Activated T-cell treated with anti-CD3 and anti-CD28 coated beads, Interleukin-2, amount 50 U/mL, for 24 hours (primary cell): ENCODE data around the gene ARG2.
A peak's percentile ranks its signal among the peaks of the same experiment; 100 is the strongest.

Experiments
- DNase-seq: peaks from one replicate; pipeline ENCODE4 v3.0.0-alpha.2; 2020
- H3K27ac Mint-ChIP-seq: 2 replicates; pipeline ENCODE4 v1.8.0; 2020; ENCODE audit warnings: mild to moderate bottlenecking, mixed read lengths
- H3K27me3 Mint-ChIP-seq: 2 replicates; pipeline ENCODE4 v1.8.0; 2020; ENCODE audit warnings: mixed read lengths
- H3K36me3 Mint-ChIP-seq: 2 replicates; pipeline ENCODE4 v1.8.0; 2020; ENCODE audit warnings: low read depth, mixed read lengths
- H3K4me1 Mint-ChIP-seq: 2 replicates; pipeline ENCODE4 v1.8.0; 2020; ENCODE audit warnings: low read depth, mixed read lengths
- H3K4me3 Mint-ChIP-seq: 2 replicates; pipeline ENCODE4 v1.8.0; 2020; ENCODE audit warnings: mild to moderate bottlenecking, moderate library complexity, mixed read lengths
- H3K9me3 Mint-ChIP-seq: 2 replicates; pipeline ENCODE4 v1.8.0; 2020; ENCODE audit warnings: mixed read lengths

The ARG2 gene

GRCh38 chr14:67638642-67639041 lies 18.9 kb downstream of the ARG2 start:
- Mint-ChIP-seq H3K27ac (no peak overlapping the region), H3K4me3 (no peak overlapping the region), H3K36me3 (peaks cover 5% of the 10 kb centered on the region), H3K4me1 (peaks cover 15% of the 10 kb centered on the region), H3K27me3 (no peaks in the 10 kb centered on the region), H3K9me3 (no peaks in the 10 kb centered on the region)
- no peak for DNase-seq

GRCh38 chr14:67641480-67641879 lies 21.8 kb downstream of the ARG2 start:
- H3K27ac Mint-ChIP-seq, result no peak overlapping the region
- H3K27me3 Mint-ChIP-seq, result no peaks in the 10 kb centered on the region
- no peak overlapping the region for H3K4me3 Mint-ChIP-seq
- no peak for DNase-seq
- H3K4me1 Mint-ChIP-seq, result peaks cover 18% of the 10 kb centered on the region
- peaks cover 23% of the 10 kb centered on the region for H3K36me3 Mint-ChIP-seq
- H3K9me3 Mint-ChIP-seq, result no peaks in the 10 kb centered on the region

DNA sequence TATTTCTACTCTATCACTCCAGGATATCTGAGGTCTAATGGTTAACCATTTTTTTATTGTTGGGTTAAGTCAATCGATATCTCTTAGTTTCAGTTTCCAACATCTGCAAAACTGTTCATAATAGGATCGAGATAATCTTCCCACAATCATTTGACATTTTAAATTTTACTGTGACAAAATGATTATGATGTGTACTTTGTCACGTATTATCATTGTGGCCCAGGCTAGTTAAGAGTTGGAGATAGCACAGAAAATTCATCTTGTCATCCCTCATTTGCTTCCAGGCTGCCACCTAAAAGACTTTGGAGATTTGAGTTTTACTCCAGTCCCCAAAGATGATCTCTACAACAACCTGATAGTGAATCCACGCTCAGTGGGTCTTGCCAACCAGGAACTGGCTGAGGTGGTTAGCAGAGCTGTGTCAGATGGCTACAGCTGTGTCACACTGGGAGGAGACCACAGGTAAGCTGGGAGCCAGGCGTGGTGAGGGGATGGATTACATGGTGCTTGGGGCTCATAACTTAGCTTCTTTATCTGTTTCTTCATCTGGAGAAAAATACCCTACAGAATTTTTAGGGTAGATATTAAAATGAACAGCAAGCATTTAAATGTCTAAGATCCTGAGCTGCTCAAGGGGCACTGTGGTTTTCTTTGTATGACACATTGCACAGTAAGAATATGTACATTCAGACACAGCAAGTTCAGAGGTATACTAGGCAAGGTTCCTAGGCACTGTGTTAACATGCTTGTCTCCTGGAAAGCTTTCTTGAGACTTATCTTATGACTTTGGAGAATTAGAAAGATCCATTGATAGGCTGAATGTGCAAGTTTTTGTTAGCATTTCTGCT lies 22.4 kb downstream of the ARG2 start:
- DNase-seq, result no peak
- Mint-ChIP-seq H3K36me3 (peaks cover 30% of the 10 kb centered on the region), H3K4me1 (peaks cover 18% of the 10 kb centered on the region), H3K27ac (peak overlapping the region; percentile 80), H3K4me3 (no peak overlapping the region), H3K9me3 (no peaks in the 10 kb centered on the region), H3K27me3 (no peaks in the 10 kb centered on the region)

GRCh38 chr14:67643713-67644112 lies 24.0 kb downstream of the ARG2 start:
- Mint-ChIP-seq H3K27me3 (no peaks in the 10 kb centered on the region), H3K27ac (no peak overlapping the region), H3K9me3 (no peaks in the 10 kb centered on the region), H3K36me3 (peaks cover 44% of the 10 kb centered on the region), H3K4me3 (no peak overlapping the region), H3K4me1 (peaks cover 18% of the 10 kb centered on the region)
- no peak for DNase-seq

DNA sequence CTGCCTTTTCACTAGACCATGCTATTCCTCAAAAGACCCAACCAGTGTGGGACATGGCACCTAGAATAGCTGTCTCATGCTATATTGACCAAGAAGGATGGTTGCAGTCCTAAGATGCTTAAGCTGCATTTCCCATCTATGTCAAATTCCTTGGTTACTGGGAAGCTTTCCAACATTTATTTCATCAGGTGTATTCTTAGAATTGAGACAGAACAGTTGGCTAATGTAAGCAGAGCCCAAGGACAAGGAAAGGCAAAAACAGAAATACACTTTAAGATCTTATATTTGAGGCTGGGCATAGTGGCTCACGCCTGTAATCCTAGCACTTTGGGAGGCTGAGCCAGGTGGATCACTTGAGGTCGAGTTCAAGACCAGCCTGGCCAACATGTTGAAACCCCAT lies 24.7 kb downstream of the ARG2 start:
- Mint-ChIP-seq H3K36me3 (peaks cover 51% of the 10 kb centered on the region), H3K27ac (peak overlapping the region; percentile 3), H3K4me3 (no peak overlapping the region), H3K9me3 (no peaks in the 10 kb centered on the region), H3K27me3 (no peaks in the 10 kb centered on the region), H3K4me1 (peaks cover 18% of the 10 kb centered on the region)
- no peak for DNase-seq

DNA sequence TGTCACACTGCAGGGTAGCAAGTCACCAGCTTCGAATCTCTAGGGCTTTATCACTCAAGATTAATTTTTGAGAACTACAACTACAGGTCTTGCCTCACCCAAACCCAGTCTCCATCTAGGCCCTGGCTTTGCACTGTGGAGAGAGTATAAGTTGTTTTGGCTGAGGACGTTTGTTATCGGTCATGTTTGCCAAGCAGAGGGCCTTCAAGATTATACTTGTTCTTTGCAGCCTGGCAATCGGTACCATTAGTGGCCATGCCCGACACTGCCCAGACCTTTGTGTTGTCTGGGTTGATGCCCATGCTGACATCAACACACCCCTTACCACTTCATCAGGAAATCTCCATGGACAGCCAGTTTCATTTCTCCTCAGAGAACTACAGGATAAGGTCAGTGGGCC lies 25.7 kb downstream of the ARG2 start:
- no peak for DNase-seq
- H3K4me1 Mint-ChIP-seq, result peaks cover 18% of the 10 kb centered on the region
- no peaks in the 10 kb centered on the region for H3K27me3 Mint-ChIP-seq
- H3K9me3 Mint-ChIP-seq, result no peaks in the 10 kb centered on the region
- no peak overlapping the region for H3K4me3 Mint-ChIP-seq
- no peak overlapping the region for H3K27ac Mint-ChIP-seq
- H3K36me3 Mint-ChIP-seq, result peaks cover 61% of the 10 kb centered on the region

- no peak overlapping the region for H3K4me3 Mint-ChIP-seq
- DNase-seq, result no peak
- no peaks in the 10 kb centered on the region for H3K27me3 Mint-ChIP-seq
- H3K36me3 Mint-ChIP-seq, result peaks cover 68% of the 10 kb centered on the region
- H3K4me1 Mint-ChIP-seq, result peaks cover 18% of the 10 kb centered on the region
- H3K9me3 Mint-ChIP-seq, result no peaks in the 10 kb centered on the region
- H3K27ac Mint-ChIP-seq, result no peak overlapping the region
Observed at GRCh38 chr14:67646131-67646530, 26.4 kb downstream of the ARG2 start.

DNA sequence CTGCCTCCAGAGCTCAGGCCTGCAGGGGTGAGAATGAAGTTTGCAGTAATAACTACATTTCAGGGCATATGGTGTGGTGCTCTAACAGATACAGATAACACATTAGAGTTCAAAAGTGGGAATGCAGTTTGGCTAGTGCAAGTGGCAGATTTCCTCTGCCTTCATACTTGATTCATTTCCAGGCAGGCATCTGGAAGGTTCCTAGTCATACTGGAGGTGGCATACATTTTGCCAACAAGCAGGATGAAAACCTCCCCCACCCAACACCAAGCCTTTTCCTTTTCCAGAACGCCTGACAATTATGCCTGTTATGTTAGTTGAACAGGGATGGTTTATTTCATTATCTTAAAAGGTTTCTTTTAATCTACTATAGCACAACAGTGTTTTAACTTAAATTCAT lies 30.4 kb downstream of the ARG2 start:
- Mint-ChIP-seq H3K27me3 (no peaks in the 10 kb centered on the region), H3K4me1 (no peaks in the 10 kb centered on the region), H3K27ac (no peak overlapping the region), H3K9me3 (no peaks in the 10 kb centered on the region), H3K36me3 (peaks cover 93% of the 10 kb centered on the region), H3K4me3 (no peak overlapping the region)
- no peak for DNase-seq

GRCh38 chr14:67650694-67651093 lies 31.0 kb downstream of the ARG2 start:
- H3K9me3 Mint-ChIP-seq, result no peaks in the 10 kb centered on the region
- H3K4me3 Mint-ChIP-seq, result no peak overlapping the region
- H3K36me3 Mint-ChIP-seq, result peaks cover 94% of the 10 kb centered on the region
- H3K27ac Mint-ChIP-seq, result peak overlapping the region; percentile 47
- H3K27me3 Mint-ChIP-seq, result no peaks in the 10 kb centered on the region
- DNase-seq, result no peak
- no peaks in the 10 kb centered on the region for H3K4me1 Mint-ChIP-seq

- no peaks in the 10 kb centered on the region for H3K27me3 Mint-ChIP-seq
- H3K4me1 Mint-ChIP-seq, result peaks cover under 1% of the 10 kb centered on the region
- no peak overlapping the region for H3K27ac Mint-ChIP-seq
- no peaks in the 10 kb centered on the region for H3K9me3 Mint-ChIP-seq
- no peak overlapping the region for H3K4me3 Mint-ChIP-seq
- no peak for DNase-seq
- H3K36me3 Mint-ChIP-seq, result peaks cover 93% of the 10 kb centered on the region
Observed at GRCh38 chr14:67652189-67652588, 32.5 kb downstream of the ARG2 start.

- H3K4me3 Mint-ChIP-seq, result no peak overlapping the region
- H3K4me1 Mint-ChIP-seq, result peaks cover 3% of the 10 kb centered on the region
- peak overlapping the region; percentile 50 for H3K27ac Mint-ChIP-seq
- DNase-seq, result no peak
- no peaks in the 10 kb centered on the region for H3K9me3 Mint-ChIP-seq
- no peaks in the 10 kb centered on the region for H3K27me3 Mint-ChIP-seq
- H3K36me3 Mint-ChIP-seq, result peaks cover 94% of the 10 kb centered on the region
Observed at GRCh38 chr14:67653651-67654280, 34.0 kb downstream of the ARG2 start.

GRCh38 chr14:67663633-67664032 lies 43.9 kb downstream of the ARG2 start:
- Mint-ChIP-seq H3K36me3 (peaks cover 44% of the 10 kb centered on the region), H3K27me3 (no peaks in the 10 kb centered on the region), H3K4me1 (peaks cover 38% of the 10 kb centered on the region), H3K27ac (no peak overlapping the region), H3K4me3 (no peak overlapping the region), H3K9me3 (no peaks in the 10 kb centered on the region)
- DNase-seq, result no peak

- Mint-ChIP-seq H3K27ac (peak overlapping the region; percentile 67), H3K27me3 (no peaks in the 10 kb centered on the region), H3K4me3 (no peak overlapping the region), H3K4me1 (peaks cover 53% of the 10 kb centered on the region), H3K9me3 (no peaks in the 10 kb centered on the region), H3K36me3 (peaks cover 26% of the 10 kb centered on the region)
- no peak for DNase-seq
Observed at GRCh38 chr14:67665868-67666267, 46.1 kb downstream of the ARG2 start.

DNA sequence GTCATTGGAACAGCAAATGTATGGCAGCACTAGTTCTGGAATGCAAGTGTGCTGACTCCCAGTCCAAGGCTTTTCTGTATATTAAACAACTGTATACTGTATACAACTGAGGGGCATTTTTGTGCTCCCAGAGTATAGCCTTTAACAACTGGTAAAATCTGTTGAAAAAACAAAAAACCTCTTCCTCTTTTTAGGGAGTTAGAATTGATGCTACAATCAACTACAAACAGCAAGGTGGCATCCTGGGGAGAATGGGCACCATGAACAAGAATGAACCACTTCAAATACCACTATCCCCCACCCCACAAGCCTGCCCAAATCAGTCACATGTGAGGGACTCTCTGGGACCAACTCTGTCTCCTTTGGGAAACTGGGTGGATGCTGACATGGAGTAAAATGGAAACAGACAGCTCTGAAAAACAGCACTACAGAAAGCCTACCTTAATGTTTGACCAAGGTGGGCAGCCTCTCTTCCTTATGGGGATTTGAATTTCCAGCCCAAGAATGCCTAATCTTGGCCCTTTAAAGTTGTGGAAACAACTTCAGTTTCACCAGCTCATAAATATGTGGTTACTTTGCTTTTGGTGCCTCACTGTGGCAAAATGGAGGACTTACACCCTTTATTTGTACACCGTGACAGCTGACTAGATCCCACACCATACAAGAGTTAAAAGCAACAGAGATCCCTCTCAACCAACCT lies 47.2 kb downstream of the ARG2 start:
- peaks cover 61% of the 10 kb centered on the region for H3K4me1 Mint-ChIP-seq
- peaks cover 21% of the 10 kb centered on the region for H3K36me3 Mint-ChIP-seq
- H3K4me3 Mint-ChIP-seq, result no peak overlapping the region
- H3K27me3 Mint-ChIP-seq, result no peaks in the 10 kb centered on the region
- no peaks in the 10 kb centered on the region for H3K9me3 Mint-ChIP-seq
- DNase-seq, result no peak
- peak overlapping the region; percentile 48 for H3K27ac Mint-ChIP-seq

DNA sequence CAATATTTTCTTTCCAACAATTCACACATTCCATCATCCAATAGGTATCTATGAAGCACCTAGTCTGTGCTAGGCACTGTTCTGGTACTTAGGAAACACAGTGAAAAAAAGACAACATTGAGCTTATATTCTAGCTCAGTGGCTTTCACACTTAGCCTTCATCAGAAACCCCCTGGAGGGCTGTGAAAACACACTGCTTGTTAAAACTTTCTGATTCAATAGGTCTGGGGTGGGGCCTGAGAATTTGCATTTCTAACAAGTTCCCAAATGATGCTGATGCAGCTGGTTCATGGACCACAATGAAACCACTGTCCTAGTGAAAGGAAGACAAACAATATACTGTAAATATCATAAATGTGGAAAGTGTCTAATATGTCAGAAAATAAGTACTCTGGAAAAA lies 48.8 kb downstream of the ARG2 start:
- peaks cover 12% of the 10 kb centered on the region for H3K36me3 Mint-ChIP-seq
- no peak overlapping the region for H3K4me3 Mint-ChIP-seq
- no peaks in the 10 kb centered on the region for H3K27me3 Mint-ChIP-seq
- peak overlapping the region; percentile 37 for H3K27ac Mint-ChIP-seq
- peaks cover 69% of the 10 kb centered on the region for H3K4me1 Mint-ChIP-seq
- H3K9me3 Mint-ChIP-seq, result no peaks in the 10 kb centered on the region
- no peak for DNase-seq
